Right hindlimb (tissue), 1 donor: Measurements from ENCODE around the gene PTGS1.
"Not testable (repeated sequence)": the region's sequence is repeated elsewhere in the genome, so short reads cannot be mapped to it uniquely, and the experiment has no call there.

Experiments
- DNase-seq: peaks from one replicate; pipeline ENCODE4 v3.0.0-alpha.2; 2018

PTGS1 gene

DNA sequence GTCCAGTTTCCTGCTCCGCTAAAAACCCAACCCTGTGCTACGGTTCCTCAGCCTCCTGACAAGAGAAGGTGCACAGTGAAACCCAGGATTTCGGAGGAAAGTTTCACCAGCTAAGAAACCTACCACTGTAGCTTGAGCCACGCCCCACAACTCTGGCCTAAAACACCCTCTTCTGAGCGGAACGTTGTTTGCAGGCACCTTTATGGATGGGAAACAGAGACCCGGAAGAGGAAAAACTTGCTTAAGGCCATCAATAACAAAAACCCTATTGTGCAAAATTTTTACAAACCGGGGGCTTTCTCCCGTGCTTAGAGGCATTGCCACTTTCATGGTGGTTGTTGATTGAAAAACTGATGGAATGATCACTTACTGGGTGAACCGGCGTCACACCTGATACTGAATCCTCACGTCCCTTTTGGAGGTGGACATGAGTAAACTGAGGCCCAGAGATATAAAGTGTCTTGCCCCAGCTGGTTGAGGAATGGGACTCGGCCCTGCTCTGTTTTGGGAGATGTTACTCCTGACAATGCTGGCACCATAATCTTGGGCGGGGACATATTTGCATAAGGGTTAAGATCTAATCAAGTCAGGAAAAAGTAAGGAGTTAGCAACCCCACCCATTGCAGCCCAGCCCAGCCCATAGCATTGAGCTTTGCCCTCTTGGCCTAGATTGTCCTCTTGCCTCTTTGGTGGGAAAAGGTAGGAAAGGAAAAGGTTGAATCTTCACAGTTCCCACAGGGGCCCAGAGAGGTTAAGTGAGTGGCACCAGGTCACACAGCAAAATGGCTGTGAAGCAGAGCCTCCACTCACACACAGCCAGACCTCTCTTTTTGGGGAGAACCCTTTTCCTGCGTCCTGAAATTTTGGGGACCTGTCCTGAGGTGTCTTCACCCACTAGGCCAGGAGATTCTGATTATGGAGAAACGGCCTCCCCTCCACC is 23.2 kb upstream of the PTGS1 start:
- DNase-seq: no peak

DNA sequence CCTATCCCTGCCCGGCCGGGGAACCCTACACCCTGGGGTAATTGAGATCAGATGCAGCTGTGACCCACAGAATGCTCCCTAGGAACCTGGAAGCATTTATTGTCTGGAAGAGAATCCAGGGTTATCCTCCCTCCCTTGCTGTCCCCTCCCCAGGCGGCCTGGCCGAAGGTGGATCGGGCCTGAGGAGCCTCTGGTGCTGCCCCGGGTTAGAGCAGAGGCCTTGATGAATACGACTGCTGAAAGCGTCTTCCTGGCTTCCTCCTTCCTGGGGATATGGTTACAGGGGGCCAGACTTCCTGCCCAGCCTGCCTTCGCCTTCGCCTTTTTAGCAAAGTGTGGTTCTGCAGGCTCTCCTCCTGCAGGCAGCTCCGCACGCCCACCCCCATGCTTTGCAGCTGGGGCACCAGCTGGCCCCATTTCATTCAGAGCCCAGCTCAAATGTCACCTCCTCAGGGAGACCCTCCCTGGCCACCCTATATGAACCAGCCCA is 22.5 kb upstream of the PTGS1 start:
- no peak for DNase-seq

DNA sequence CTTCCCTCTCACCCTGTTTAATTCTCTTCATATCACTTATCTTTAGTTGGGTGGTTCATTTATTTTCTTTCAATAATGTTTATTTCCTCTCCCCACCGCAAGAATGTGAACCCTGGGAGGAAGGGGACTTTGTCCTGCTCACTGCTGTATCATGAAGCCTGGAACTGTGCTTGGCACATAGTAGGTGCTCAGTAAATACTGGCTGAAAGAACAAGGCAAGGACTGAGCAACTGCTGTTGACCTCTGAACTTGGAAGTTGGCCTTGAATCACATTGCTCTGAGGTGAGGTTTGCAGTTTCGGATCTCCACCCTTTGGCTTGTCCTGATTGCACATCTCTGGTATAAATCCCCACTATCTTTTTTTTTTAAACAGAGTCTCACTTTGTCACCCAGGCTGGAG is 22.0 kb upstream of the PTGS1 start:
- no peak for DNase-seq

DNA sequence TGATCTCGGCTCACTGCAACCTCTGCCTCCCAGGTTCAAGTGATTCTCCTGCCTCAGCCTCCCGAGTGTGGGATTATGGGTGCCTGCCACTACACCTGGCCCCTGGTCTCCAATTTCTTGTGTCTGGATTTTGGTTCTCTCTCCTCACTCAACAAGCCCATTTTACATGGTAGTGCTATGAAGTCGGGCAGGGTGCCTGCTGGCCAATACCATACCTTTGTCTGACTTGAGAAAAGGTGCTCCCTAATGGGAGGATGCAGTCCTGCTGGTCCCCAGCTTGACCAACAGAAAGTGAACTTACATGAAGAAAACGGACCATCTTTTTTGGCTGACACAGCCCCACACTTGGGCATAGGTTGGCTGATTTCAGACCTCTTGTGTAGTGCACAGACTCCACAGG is 21.6 kb upstream of the PTGS1 start:
- no peak for DNase-seq

DNA sequence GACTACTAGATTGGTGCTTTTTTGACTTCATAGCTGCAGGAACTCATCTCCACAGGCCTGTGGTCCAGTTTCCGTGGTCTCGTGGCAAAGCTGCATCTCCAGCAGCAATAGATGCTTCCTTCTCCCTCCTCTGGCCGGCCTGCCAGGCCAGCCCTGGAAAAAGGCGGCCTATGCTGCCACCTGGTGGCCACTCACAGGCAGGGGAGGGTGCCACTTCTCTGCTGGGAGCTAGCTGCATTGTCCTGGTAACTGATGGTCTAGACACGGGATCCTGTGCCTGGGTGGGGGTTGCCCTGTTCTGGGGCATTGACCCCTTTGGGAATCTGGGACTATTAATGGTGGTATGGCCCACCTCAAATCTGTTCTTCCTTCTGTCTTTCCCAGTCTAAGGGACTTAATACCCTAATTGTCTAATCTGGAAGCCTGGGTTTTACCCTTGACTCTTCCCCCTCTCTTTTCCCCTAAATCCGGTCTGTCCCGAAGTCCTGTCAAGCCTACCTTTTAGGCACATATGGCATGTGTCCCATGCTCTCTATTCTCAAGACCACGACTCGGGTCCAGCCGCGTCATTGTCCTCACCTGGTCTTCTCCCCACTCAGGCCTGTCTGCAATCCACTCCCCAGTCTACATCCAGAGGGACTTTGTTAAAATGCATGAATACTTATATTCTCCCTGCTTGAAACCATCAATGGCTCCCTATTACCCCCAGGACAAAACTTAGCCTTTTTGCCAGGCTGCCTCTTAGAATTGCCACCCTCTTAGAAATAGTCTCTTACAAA is 20.1 kb upstream of the PTGS1 start:
- DNase-seq: peak; percentile 87

DNA sequence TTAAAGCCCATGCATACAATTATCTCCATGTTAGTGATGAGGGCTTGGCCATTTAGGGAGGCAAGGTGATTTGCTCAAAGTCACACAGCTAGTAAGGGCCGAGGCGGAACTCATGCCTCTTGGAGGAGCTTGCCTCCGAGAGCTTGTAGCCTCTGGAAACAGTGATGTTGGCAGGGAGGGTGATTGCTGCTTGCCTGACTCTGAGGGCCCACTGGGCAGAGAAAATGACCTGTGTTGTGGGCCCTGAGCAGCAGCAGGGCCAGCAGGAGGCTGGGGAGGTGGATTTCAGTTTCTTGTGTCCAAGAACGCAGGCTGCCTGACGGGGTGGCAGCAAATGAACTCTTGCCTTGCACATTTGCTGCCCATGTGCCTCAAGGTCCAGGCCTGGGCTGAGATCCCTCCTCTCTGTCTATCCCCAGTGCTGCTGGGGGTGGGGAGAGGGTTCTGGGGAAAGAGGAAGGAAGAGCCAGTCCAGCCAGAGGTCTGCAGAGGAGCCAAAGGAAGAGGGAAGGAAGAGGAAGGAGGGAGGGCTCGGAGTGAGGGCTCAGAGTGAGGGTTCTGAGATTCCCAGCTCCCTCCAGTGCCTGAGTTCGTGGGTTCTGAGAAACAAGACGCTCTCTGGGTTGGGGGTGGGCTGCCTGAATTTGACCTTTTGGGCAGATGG is 16.2 kb upstream of the PTGS1 start:
- DNase-seq: no peak

DNA sequence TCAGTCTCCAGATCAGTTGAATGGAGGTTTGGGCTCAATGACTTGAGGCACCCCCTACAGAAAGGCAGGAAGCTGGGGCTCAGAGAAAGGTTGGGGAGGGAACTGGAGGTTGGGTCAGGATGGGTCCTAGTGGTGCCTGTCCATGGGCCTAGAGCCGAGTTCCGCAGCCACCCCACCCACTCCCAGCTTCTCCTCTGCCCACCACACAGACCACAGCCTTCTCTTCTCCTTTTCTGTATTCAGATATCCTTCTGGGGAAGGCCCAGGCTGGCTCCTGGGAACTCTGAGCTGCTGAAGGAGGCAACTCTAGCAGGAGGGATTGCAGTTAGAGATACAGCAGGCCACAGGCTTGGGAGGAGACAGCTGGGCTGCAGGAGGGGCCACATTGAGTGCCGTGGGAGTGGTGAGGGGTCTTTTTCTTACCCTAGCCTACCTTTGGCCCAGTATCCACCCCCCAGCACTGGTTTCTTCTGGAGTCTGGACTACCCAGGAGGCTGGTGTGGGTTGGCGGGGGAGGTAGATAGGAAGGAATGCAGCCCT is 15.4 kb upstream of the PTGS1 start:
- no peak for DNase-seq

DNA sequence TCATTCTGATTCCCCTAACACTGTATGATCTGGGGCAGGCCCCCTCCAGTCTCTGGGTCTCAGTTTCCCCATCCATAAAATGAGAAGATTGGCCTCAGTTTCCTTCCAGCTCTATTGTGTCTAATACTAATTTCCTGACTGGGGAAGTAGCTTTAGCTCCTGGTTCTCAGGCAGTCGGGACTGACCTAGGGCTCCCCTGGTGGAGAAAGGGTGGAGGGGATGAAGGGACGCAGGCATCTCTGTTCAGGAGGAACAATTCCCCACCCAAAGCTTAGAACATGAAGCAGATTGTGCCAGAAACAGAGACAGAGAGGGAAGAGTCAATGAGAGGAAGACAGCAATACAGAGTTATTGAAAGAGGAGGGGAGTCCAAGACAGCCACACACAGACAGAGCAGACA is 14.2 kb upstream of the PTGS1 start:
- no peak for DNase-seq

DNA sequence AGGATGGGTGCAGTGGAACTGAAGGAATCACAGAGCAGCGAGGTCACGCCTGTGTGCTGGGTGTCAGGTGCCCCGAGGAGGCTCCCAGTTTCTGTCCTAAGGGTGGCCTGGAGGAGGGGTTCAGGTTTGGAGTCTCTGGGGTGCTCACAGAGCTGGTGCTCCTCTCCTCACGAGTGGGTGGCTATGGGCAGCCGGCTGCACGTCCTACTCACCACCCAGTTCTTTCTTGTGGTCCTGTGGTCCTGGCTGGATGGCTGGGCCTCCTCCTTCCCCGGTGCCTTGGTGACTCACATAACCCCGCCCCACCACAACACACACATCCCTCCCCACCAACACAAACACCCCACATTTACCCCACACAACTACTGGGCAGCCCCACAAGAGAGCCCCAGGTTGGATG is 9.9 kb upstream of the PTGS1 start:
- no peak for DNase-seq

DNA sequence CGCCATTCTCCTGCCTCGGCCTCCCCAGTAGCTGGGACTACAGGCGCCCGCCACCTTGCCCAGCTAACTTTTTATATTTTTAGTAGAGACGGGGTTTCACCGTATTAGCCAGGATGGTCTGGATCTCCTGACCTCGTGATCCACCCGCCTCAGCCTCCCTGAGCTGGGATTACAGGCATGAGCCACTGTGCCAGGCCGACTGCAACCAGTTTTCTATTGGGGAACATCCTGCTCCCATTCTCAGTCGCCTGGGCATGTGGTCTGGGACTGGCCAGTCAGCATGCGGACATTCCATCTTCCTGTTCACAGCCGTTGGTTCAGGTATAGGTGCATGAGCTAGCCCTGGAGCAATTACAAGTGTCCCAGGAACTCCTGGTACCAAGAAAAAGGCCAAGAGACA is 7.7 kb upstream of the PTGS1 start:
- DNase-seq: not testable (repeated sequence)

DNA sequence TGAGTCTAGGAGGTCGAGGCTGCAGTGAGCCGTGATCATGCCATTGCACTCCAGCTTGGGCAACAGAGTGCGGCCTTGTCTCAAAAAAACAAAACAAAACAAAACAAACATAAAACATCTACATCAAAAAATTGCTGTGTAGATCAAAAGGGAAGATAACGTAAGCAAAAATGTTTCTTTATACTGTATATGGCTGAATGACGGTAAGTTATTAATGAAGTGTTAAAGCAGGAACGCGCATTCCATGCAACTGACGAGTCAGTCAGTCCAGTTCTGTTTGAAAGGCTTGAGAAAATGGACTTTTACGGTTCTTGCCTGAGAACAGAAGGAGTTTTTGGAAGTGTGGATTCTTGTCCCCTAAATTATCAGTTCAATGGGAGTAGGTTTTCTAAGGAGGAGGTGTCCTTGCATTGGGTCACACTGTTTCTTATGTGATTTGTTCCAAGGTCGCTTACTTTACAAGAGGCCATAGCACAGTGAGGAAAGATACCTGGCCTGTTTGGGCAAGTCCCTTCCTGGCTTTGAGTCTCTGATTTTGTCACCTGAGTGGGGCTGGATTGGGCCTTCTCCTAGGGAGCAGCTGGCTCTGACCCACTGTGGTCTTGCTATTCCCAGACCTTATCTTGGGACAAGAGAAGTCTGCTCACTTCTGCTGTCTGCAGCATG is 6.6 kb upstream of the PTGS1 start:
- DNase-seq: no peak

DNA sequence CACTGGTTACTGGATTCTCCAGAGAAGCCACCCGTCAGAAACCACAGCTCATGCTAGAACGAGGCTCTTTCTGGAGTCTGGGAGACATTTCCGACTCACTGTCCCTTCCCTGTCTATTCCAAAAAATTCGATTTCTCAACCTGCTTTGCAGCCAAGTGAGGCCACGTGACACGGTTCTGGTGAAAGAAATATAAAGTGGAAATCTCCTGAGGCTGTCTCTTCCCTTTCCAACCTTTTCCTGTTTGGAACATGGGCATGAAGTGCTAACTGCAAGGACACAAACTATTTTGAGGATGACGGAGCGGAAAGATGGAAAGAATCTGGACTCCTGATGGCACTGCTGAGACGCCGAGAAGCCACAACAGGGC is 6.1 kb upstream of the PTGS1 start:
- no peak for DNase-seq

DNA sequence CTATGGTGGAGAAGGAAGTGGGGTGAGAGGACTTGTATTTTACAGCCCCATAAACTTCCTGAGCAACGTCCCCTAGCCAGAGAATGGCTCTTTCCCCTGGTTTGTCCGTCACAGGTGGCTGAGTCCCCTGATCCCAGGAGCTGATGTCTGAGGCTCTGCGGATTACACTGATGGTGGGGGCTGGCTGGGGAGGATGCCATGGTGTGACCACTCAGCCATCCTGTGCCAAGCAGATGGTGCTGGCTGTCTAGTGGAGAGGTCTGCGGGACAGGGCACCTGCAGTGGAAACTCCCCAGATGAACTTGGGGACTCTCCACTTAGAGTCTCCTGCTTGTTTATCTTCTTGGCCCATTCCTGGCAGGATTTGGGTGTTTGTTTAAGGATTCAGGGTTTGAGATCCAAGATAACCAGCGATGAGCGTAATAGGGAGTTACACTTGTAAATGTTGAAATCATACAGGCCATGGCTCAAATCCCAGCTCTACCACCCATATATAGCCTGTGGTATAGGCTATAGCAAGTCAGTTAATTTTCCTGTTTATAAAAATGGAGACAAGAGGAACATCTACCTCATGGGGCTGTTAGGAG is 4.7 kb upstream of the PTGS1 start:
- DNase-seq: no peak

DNA sequence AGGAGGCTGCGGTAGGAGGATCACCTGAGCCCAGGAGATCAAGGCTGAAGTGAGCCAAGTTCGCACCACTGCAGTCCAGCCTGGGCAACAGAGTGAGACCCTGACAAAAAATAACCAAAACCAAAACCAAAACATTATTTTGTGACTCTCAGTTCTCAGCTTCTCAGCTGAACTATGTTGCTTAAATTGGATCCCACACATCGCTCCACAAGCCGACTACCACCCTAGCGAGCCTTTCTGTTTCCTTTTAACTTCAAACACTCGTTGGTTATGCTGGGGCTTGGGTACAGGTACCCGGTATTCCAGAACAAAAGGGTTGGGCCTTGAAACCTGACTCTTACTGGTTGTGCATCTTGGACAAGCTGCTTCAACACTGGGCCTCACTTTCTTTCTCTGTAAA is 3.8 kb upstream of the PTGS1 start:
- no peak for DNase-seq

DNA sequence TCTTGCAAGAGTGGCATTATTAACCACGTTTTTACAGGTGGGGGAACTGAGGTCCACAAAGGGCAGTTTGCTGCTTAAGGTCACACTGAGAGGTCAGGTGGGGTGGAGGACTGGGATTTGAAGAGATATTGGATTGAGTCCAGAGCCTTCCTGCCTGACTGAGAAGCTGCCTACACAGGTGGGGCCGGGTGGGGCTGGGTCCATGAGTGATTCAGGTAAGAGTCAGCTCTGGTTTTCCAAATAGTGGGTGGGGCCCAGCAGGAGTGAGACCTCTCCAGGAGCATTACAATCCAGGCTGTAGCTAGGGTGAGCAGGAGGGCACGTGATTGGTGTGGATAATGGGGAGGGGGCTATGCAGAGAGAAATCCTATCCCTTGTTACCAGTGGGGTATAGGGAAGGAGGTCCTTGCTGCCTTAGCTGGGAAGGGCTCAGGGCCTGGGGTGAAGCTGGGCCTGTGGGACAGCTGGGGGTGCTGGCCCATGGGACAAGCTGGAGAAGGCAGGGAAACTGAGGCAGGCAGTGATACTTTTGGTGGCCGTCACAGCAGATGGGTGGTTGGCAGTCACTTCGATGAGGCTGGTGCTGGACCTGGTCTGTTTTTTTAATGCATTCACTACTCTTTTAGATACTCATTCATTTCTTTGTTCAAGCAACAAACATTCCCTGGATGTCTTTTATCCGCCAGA is 2.9 kb upstream of the PTGS1 start:
- DNase-seq: no peak

DNA sequence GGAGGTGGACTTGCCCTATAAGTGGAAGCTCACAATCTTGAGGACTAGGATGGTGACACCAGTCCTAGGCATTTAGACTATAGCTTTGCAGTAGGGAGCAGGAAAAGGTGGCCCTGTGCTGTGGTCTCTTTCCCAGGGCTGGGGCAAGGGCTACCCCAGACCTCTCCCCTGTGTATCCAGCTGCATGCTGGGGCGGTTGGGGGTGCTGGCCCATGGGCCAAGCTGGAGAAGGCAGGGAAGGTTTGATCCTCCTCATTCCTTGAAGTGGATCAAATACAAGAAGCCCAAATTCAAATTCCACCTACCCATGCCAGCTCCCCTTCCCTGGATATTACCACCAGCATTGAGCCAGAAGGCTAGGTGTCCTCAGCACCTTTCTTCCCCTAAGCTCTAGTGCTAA is 2.2 kb upstream of the PTGS1 start:
- no peak for DNase-seq

DNA sequence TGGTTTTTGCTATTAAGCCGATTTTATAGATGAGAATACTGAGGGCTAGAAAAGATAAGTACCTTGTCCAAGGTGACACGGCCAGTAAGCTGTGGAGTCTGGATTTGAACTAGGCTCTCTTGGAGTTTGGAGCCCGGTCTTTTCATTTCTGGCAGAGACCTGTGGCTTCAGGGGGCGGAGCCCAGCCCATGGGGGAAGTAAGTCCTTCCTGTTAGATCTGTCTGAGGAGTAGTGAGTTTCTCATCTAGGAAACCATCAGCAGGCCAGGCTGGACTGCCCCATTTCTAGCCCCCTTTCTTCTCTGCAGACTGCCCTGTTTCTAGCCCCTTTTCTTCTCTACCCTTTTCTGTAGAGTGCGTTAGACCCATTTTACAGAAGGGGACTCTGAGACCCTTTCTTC is 521 bp upstream of the PTGS1 start:
- no peak for DNase-seq

DNA sequence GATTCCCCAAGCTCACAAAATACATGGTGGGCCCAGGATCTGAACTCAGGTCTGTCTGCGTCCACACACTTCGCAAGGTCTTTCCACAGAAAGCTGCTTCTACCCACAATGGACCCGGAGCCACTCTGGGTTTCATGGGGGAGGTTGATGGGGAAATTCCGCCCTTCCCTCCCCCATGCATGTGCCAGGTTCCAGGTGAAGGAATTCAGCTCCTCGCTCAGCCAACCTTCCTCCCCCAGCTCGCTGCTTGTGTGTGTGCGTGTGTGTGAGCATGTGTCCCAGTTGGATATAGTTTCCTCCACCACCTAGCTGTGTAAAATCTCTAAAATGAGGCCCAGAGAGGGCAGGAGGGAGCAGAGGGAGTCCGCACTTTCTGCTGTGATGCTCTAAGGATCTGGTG is 1.0 kb downstream of the PTGS1 start:
- DNase-seq: no peak

DNA sequence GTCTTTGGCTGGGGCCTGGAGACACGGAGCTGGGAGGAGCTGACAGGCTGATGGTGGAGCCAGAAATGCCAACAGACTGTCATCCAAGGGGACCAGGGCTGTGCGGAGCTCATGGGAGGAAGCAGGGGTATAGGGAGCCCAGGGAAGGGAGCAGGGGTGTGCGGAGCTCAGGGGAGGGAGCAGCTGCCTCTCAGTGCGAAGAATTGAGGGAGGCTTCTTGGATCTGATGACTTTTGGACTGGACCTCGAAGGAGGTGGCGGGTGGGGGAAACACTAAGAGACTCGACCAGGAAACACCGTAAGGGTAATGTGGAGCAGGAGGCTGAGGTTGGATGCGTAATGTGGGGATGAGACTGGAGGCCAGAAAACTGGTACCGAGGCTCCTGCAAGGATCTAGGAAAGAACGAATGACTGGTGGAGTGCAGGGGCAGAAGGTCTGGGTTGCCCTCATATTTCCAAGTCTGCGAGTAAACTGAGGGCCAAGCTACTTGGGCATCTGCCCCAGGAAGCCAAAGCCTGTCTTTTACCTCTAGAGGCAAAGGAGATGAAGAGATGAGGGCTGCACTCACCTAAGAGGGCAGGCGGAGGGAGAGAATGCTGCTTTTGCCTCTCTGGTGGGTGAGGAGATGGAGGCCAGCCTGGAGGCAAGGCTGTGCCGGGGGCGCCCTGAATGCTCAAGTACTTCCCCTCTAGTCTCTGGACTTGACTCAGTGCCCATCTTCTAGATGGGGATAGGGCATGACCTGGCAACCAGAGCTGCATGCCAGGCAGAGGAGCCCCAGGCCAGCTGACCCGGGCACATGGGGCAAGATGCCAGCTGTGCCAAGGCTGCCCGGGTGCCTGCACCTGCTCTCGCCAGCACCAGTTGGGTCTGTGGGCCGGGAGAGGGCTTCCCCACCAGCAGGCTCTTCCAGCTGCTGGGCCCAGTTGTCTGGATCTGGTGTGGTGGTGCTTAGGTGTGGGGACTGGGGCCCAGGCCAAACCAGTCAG is 2.3 kb downstream of the PTGS1 start:
- DNase-seq: no peak

DNA sequence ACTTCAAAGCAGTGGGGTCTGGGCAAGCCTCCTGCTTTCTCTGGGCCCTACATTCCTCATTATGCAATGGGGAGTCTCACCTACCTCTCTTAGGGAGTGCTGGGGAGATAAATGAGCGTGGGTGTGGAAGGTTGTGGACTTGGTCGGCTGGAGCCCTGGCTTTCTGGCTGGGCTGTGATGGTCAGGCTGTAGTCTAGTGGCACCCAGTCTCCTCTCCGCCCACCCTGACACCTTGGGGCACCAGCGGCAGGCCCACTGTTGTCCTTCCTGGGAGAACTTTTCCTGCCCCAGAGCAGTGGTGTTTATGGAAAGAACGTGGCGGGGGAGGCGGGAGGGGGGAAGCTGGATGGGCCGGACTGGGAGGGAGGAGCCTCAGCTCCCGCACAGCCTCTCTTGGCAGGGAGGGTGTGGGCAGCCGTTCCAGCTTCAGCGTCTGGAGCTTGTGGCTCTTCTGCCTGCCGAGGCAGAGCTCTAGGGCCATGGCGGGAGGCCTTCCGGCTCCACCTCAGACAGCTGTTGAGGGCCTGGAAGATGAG is 4.1 kb downstream of the PTGS1 start:
- DNase-seq: peak; percentile 86
